ENCODE results near the gene WDR89. TPM values are rescaled to one million over a fixed set of nuclear protein-coding genes. Genes with fewer than 3 reads are reported as not detected.

WDR89 gene
- total RNA-seq, 1 donor: 10.5 TPM

- Histone ChIP-seq H4K20me1 (ENCODE audit: insufficient read depth, low read length) (no peaks in the 10 kb centered on the region), H3K4me2 (ENCODE audit: insufficient read depth, low read length) (peak overlapping the region; percentile 45), H3K27ac (ENCODE audit: low read depth, low read length) (no peak overlapping the region), H3K4me3 (ENCODE audit: insufficient read depth, low read length) (no peak overlapping the region), H3K79me2 (ENCODE audit: insufficient read depth, low read length) (no peaks in the 10 kb centered on the region), H3K36me3 (ENCODE audit: insufficient read depth, low read length) (no peaks in the 10 kb centered on the region), H3K9me3 (ENCODE audit: low read depth, low read length) (no peaks in the 10 kb centered on the region), H2AFZ (ENCODE audit: low read length) (peak overlapping the region; percentile 80), H3K4me1 (ENCODE audit: insufficient read depth, low read length) (peaks cover 7% of the 10 kb centered on the region), H3K27me3 (ENCODE audit: insufficient read depth, low read length) (no peaks in the 10 kb centered on the region)
- no peak for TF ChIP-seq CTCF (IDR thresholded peaks at IDR 0.05; ENCODE audit: extremely low read depth, low read depth, low read length)
- DNase-seq (ENCODE audit: insufficient read length, low spot score, missing footprints): no peak
Observed at GRCh38 chr14:63659726-63660125, 18.1 kb upstream of the WDR89 start.

GRCh38 chr14:63656194-63656593, 14.5 kb upstream of the WDR89 start:
- Histone ChIP-seq H3K79me2 (ENCODE audit: insufficient read depth, low read length) (no peaks in the 10 kb centered on the region), H2AFZ (ENCODE audit: low read length) (no peak overlapping the region), H3K27ac (ENCODE audit: low read depth, low read length) (no peak overlapping the region), H3K9me3 (ENCODE audit: low read depth, low read length) (no peaks in the 10 kb centered on the region), H3K27me3 (ENCODE audit: insufficient read depth, low read length) (no peaks in the 10 kb centered on the region), H3K4me2 (ENCODE audit: insufficient read depth, low read length) (no peak overlapping the region), H3K36me3 (ENCODE audit: insufficient read depth, low read length) (no peaks in the 10 kb centered on the region), H3K4me1 (ENCODE audit: insufficient read depth, low read length) (peaks cover 13% of the 10 kb centered on the region), H3K4me3 (ENCODE audit: insufficient read depth, low read length) (no peak overlapping the region), H4K20me1 (ENCODE audit: insufficient read depth, low read length) (no peaks in the 10 kb centered on the region)
- no peak for TF ChIP-seq CTCF (IDR thresholded peaks at IDR 0.05; ENCODE audit: extremely low read depth, low read depth, low read length)
- no peak for DNase-seq (ENCODE audit: insufficient read length, low spot score, missing footprints)

- no peak for TF ChIP-seq CTCF (IDR thresholded peaks at IDR 0.05; ENCODE audit: extremely low read depth, low read depth, low read length)
- Histone ChIP-seq H3K27me3 (ENCODE audit: insufficient read depth, low read length) (no peaks in the 10 kb centered on the region), H3K4me3 (ENCODE audit: insufficient read depth, low read length) (no peak overlapping the region), H3K4me1 (ENCODE audit: insufficient read depth, low read length) (peaks cover 18% of the 10 kb centered on the region), H2AFZ (ENCODE audit: low read length) (no peak overlapping the region), H3K9me3 (ENCODE audit: low read depth, low read length) (no peaks in the 10 kb centered on the region), H3K27ac (ENCODE audit: low read depth, low read length) (no peak overlapping the region), H4K20me1 (ENCODE audit: insufficient read depth, low read length) (no peaks in the 10 kb centered on the region), H3K36me3 (ENCODE audit: insufficient read depth, low read length) (no peaks in the 10 kb centered on the region), H3K4me2 (ENCODE audit: insufficient read depth, low read length) (no peak overlapping the region), H3K79me2 (ENCODE audit: insufficient read depth, low read length) (no peaks in the 10 kb centered on the region)
- DNase-seq (ENCODE audit: insufficient read length, low spot score, missing footprints): no peak
Observed at GRCh38 chr14:63654936-63655335, 13.3 kb upstream of the WDR89 start.

- Histone ChIP-seq H3K27ac (ENCODE audit: low read depth, low read length) (no peak overlapping the region), H3K36me3 (ENCODE audit: insufficient read depth, low read length) (no peaks in the 10 kb centered on the region), H3K79me2 (ENCODE audit: insufficient read depth, low read length) (no peaks in the 10 kb centered on the region), H3K27me3 (ENCODE audit: insufficient read depth, low read length) (no peaks in the 10 kb centered on the region), H3K4me2 (ENCODE audit: insufficient read depth, low read length) (no peak overlapping the region), H4K20me1 (ENCODE audit: insufficient read depth, low read length) (no peaks in the 10 kb centered on the region), H2AFZ (ENCODE audit: low read length) (no peak overlapping the region), H3K9me3 (ENCODE audit: low read depth, low read length) (no peaks in the 10 kb centered on the region), H3K4me1 (ENCODE audit: insufficient read depth, low read length) (peaks cover 12% of the 10 kb centered on the region), H3K4me3 (ENCODE audit: insufficient read depth, low read length) (no peak overlapping the region)
- TF ChIP-seq CTCF (IDR thresholded peaks at IDR 0.05; ENCODE audit: extremely low read depth, low read depth, low read length): no peak
- no peak for DNase-seq (ENCODE audit: insufficient read length, low spot score, missing footprints)
Observed at GRCh38 chr14:63654346-63654745, 12.7 kb upstream of the WDR89 start.
